T-helper 2 cell treated with Interferon-gamma antibody and Interleukin-4, amounts not matched to agents 5 μg/mL and 100 μg/mL, for 36 hours (primary cell): ENCODE results near the gene FBXW8.

Experiments used
- DNase-seq: peaks from one replicate; pipeline ENCODE4 v3.0.0; 2021; ENCODE audit warnings: low spot score
- H3K27ac Mint-ChIP-seq: one replicate; pipeline ENCODE4 v1.8.0; 2021; ENCODE audit warnings: mild to moderate bottlenecking, mixed read lengths
- H3K27me3 Mint-ChIP-seq: one replicate; pipeline ENCODE4 v1.8.0; 2021; ENCODE audit warnings: low read depth, mixed read lengths
- H3K36me3 Mint-ChIP-seq: one replicate; pipeline ENCODE4 v1.8.0; 2021; ENCODE audit warnings: low read depth, mixed read lengths
- H3K4me1 Mint-ChIP-seq: one replicate; pipeline ENCODE4 v1.8.0; 2021; ENCODE audit warnings: low read depth, mixed read lengths
- H3K4me3 Mint-ChIP-seq: one replicate; pipeline ENCODE4 v1.8.0; 2022; ENCODE audit warnings: mild to moderate bottlenecking, moderate library complexity, mixed read lengths
- H3K9me3 Mint-ChIP-seq: one replicate; pipeline ENCODE4 v1.8.0; 2021; ENCODE audit warnings: mixed read lengths

FBXW8 gene

GRCh38 chr12:117037289-117038022, 126.7 kb downstream of the FBXW8 start:
- Mint-ChIP-seq H3K9me3 (no peaks in the 10 kb centered on the region), H3K4me3 (no peak overlapping the region), H3K4me1 (no peaks in the 10 kb centered on the region), H3K36me3 (no peaks in the 10 kb centered on the region), H3K27me3 (peaks cover 1% of the 10 kb centered on the region), H3K27ac (no peak overlapping the region)
- DNase-seq: no peak

GRCh38 chr12:117038023-117038680, 127.4 kb downstream of the FBXW8 start:
- Mint-ChIP-seq H3K4me3 (no peak overlapping the region), H3K36me3 (no peaks in the 10 kb centered on the region), H3K27ac (no peak overlapping the region), H3K4me1 (no peaks in the 10 kb centered on the region), H3K27me3 (peaks cover 1% of the 10 kb centered on the region), H3K9me3 (no peaks in the 10 kb centered on the region)
- no peak for DNase-seq

- Mint-ChIP-seq H3K36me3 (no peaks in the 10 kb centered on the region), H3K9me3 (no peaks in the 10 kb centered on the region), H3K27me3 (no peaks in the 10 kb centered on the region), H3K4me1 (no peaks in the 10 kb centered on the region), H3K4me3 (no peak overlapping the region), H3K27ac (no peak overlapping the region)
- no peak for DNase-seq
These were observed 128.2 kb downstream of the FBXW8 start for GRCh38 chr12:117038919-117039318.

DNA sequence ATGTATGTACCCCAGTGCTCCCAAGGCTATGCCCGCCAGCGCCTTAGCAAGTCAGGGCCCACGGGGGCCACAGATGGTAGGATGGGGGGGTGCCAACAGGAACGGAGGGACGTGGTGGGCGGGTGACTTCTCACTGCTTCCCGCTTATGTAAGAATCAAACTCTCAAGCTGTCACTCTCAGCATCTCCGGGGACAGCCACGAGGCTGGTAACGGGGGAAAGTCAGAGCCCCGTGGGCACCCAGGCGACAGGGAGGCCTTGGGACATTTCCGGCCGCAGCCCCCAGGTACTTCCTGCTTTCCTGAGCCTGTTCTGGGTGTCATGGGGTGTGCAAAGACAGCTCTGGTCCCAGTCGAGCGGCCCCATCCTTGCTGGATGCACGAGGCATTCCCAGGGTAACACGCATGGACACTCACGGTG, 129.2 kb downstream of the FBXW8 start:
- no peaks in the 10 kb centered on the region for H3K36me3 Mint-ChIP-seq
- no peak overlapping the region for H3K27ac Mint-ChIP-seq
- no peaks in the 10 kb centered on the region for H3K9me3 Mint-ChIP-seq
- no peak overlapping the region for H3K4me3 Mint-ChIP-seq
- H3K4me1 Mint-ChIP-seq: no peaks in the 10 kb centered on the region
- no peaks in the 10 kb centered on the region for H3K27me3 Mint-ChIP-seq
- DNase-seq: no peak

- no peaks in the 10 kb centered on the region for H3K27me3 Mint-ChIP-seq
- H3K4me1 Mint-ChIP-seq: no peaks in the 10 kb centered on the region
- no peak overlapping the region for H3K27ac Mint-ChIP-seq
- H3K9me3 Mint-ChIP-seq: no peaks in the 10 kb centered on the region
- no peaks in the 10 kb centered on the region for H3K36me3 Mint-ChIP-seq
- DNase-seq: no peak
- H3K4me3 Mint-ChIP-seq: no peak overlapping the region
These were observed 129.7 kb downstream of the FBXW8 start for GRCh38 chr12:117040496-117040895.

- DNase-seq: no peak
These were observed 131.0 kb downstream of the FBXW8 start for GRCh38 chr12:117041798-117042170.

GRCh38 chr12:117042171-117042842, 131.6 kb downstream of the FBXW8 start:
- DNase-seq: no peak
- Mint-ChIP-seq H3K27ac (no peak overlapping the region), H3K9me3 (no peaks in the 10 kb centered on the region), H3K36me3 (peaks cover 1% of the 10 kb centered on the region), H3K4me1 (no peaks in the 10 kb centered on the region), H3K27me3 (no peaks in the 10 kb centered on the region), H3K4me3 (no peak overlapping the region)

More at GRCh38 chr12:117041798-117042170, 131.0 kb downstream of the FBXW8 start:
- no peaks in the 10 kb centered on the region for H3K9me3 Mint-ChIP-seq
- peaks cover 1% of the 10 kb centered on the region for H3K36me3 Mint-ChIP-seq
- no peaks in the 10 kb centered on the region for H3K4me1 Mint-ChIP-seq
- H3K4me3 Mint-ChIP-seq: no peak overlapping the region
- no peak overlapping the region for H3K27ac Mint-ChIP-seq
- H3K27me3 Mint-ChIP-seq: no peaks in the 10 kb centered on the region

GRCh38 chr12:117042862-117043261, 132.1 kb downstream of the FBXW8 start:
- no peak overlapping the region for H3K27ac Mint-ChIP-seq
- peaks cover 1% of the 10 kb centered on the region for H3K36me3 Mint-ChIP-seq
- no peak for DNase-seq
- no peaks in the 10 kb centered on the region for H3K4me1 Mint-ChIP-seq
- H3K4me3 Mint-ChIP-seq: no peak overlapping the region
- H3K27me3 Mint-ChIP-seq: no peaks in the 10 kb centered on the region
- no peaks in the 10 kb centered on the region for H3K9me3 Mint-ChIP-seq

DNA sequence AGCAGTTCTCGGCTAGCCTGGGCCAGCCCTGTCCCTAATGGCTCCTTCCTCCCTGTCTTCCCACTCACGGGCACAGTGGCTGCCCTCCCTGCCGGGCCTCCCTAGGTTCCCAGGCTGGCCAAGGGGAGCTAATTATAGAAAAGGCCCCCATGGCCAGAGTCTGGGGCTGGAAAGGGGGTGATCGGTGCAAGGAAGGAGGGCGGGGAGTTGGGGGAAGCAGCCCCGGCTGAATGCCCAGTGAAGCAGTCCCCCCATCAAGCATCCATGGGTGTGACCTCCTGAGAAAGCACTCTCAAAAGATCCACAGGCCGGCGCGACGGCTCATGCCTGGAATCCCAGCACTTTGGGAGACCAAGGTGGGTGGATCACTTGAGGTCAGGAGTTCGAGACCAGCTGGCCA, 133.6 kb downstream of the FBXW8 start:
- H3K9me3 Mint-ChIP-seq: no peaks in the 10 kb centered on the region
- H3K36me3 Mint-ChIP-seq: peaks cover 1% of the 10 kb centered on the region
- H3K4me1 Mint-ChIP-seq: no peaks in the 10 kb centered on the region
- no peaks in the 10 kb centered on the region for H3K27me3 Mint-ChIP-seq
- H3K4me3 Mint-ChIP-seq: no peak overlapping the region
- DNase-seq: no peak
- no peak overlapping the region for H3K27ac Mint-ChIP-seq

DNA sequence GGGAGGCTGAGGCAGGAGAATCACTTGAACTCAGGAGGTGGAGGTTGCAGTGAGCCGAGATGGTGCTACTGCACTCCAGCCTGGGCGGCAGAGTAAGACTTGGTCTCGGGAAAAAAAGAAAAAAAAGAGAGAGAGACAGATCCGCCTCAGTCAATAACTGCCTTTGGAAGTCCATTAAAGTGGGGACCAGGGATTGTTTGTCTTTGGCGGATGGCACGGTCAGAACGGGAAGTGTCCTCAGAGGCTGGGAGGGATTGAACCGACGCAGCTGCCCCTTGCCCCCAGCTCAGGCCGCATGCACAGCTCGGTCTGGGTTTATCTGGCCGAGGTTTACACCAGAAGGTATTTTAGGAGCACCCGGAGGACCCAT, 134.0 kb downstream of the FBXW8 start:
- no peak for DNase-seq
- H3K36me3 Mint-ChIP-seq: peaks cover 1% of the 10 kb centered on the region
- H3K27ac Mint-ChIP-seq: no peak overlapping the region
- H3K27me3 Mint-ChIP-seq: no peaks in the 10 kb centered on the region
- H3K9me3 Mint-ChIP-seq: no peaks in the 10 kb centered on the region
- no peaks in the 10 kb centered on the region for H3K4me1 Mint-ChIP-seq
- H3K4me3 Mint-ChIP-seq: no peak overlapping the region

DNA sequence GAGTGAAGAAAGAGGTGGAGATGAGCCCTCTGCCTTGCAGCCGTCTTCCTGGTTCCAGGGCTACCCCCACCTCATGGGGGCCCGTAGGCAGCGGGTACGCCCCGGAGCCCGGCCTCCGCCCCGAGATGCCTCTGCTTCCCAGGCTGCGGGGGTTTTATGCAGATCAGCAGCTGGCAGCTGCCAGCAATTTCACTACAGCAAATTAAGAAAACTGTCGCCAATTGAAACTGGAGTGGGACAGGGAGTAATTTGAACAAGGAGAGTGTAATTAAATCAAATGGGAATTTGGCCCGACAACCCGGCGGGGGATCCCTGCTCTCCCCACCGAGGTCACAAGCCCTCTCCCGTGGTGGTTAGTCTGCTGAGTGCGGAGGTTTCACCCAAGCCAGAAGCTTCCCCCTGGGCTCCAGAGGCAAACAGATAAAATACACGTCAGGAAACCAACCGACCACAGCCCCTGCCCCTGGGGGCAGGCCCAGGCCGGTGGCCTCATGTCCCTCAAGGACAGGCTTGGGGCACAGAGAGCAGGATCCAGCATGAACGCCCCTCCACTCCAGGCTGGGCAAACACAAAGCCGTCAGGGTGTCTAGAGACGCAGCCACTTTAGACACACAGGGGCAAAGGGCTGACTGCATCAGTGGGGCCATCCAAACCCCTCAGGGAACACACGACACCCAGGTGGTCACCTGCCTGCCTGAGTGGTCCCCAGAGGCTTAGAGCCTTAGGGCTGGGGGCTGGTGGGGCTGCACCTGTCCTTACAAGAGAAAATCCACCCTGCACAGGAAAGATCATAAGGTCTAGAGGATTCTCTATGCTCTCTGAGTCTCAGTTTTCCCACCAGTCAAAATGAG, 134.6 kb downstream of the FBXW8 start:
- H3K27ac Mint-ChIP-seq: no peak overlapping the region
- no peaks in the 10 kb centered on the region for H3K4me1 Mint-ChIP-seq
- DNase-seq: no peak
- peaks cover 1% of the 10 kb centered on the region for H3K36me3 Mint-ChIP-seq
- H3K9me3 Mint-ChIP-seq: no peaks in the 10 kb centered on the region
- no peaks in the 10 kb centered on the region for H3K27me3 Mint-ChIP-seq
- H3K4me3 Mint-ChIP-seq: no peak overlapping the region

- no peak overlapping the region for H3K27ac Mint-ChIP-seq
- no peak for DNase-seq
- H3K9me3 Mint-ChIP-seq: no peaks in the 10 kb centered on the region
These were observed 135.2 kb downstream of the FBXW8 start for GRCh38 chr12:117046011-117046369.

DNA sequence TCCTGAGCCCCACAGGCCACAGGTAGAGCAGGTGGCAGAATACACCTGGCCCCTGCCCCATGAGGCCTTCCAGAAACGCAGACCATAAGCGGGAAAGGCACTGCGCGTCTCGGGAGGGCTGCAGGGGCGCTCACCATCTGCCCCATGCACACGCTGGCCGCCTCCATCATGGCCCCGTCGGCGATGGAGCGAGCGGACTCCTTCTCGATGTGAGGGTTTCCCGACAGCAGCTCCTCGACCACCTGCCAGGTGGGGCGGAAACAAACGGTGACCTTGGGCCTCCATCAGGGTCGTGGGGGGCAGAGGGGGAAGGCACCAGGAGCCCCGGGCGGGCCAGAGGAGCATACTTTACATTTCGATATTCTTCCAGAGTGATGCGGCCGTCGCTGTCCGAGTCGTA, 135.7 kb downstream of the FBXW8 start:
- Mint-ChIP-seq H3K27me3 (no peaks in the 10 kb centered on the region), H3K4me1 (no peaks in the 10 kb centered on the region), H3K9me3 (no peaks in the 10 kb centered on the region), H3K36me3 (peaks cover 1% of the 10 kb centered on the region), H3K4me3 (no peak overlapping the region), H3K27ac (no peak overlapping the region)
- no peak for DNase-seq

More at GRCh38 chr12:117046011-117046369, 135.2 kb downstream of the FBXW8 start:
- Mint-ChIP-seq H3K4me1 (no peaks in the 10 kb centered on the region), H3K27me3 (no peaks in the 10 kb centered on the region), H3K36me3 (peaks cover 1% of the 10 kb centered on the region), H3K4me3 (no peak overlapping the region)
